HepG2 (cell line): ENCODE measurements around the gene TPM1. TPM values are rescaled to one million over a fixed set of nuclear protein-coding genes. Genes with fewer than 3 reads are reported as not detected.

Source experiments
- ARID2 ChIP-seq: sonication (generic); formaldehyde crosslinking; IDR thresholded peaks from 2 replicates; pipeline ENCODE4 v1.8.1; 2022; ENCODE audit warnings: mild to moderate bottlenecking, missing genetic modification reagents, borderline replicate concordance
- BHLHE40 ChIP-seq: IDR thresholded peaks from 2 replicates; pipeline ENCODE4 v1.6.1; 2011; ENCODE audit warnings: low read length, improper control_type of control experiment
- CEBPZ ChIP-seq: IDR thresholded peaks from 2 replicates; pipeline ENCODE4 v1.6.1; 2012; ENCODE audit warnings: low read length, improper control_type of control experiment
- CREB1 ChIP-seq, 2 experiments: fragments of 450-650 bp in 1 of 2; IDR thresholded peaks; 2 replicates each; pipeline ENCODE4 v1.6.1; 2016 to 2017; ENCODE audit warnings: control low read depth in 1 of 2, mild to moderate bottlenecking in 1 of 2, missing compliant biosample characterization in 1 of 2, missing genetic modification characterization in 1 of 2
- GFI1 ChIP-seq: sonication (generic); formaldehyde crosslinking; IDR thresholded peaks from 2 replicates; pipeline ENCODE4 v1.5.0; 2020; ENCODE audit warnings: missing genetic modification reagents, mild to moderate bottlenecking, borderline replicate concordance
- HNF4G ChIP-seq, 2 experiments: sonication (generic) in 1 of 2; formaldehyde crosslinking in 1 of 2; IDR thresholded peaks; 2 replicates each; pipeline versions ENCODE4 v1.4.0 to v1.6.1; 2011 to 2020; ENCODE audit warnings: borderline replicate concordance in 2 of 2, low read depth in 2 of 2, mild to moderate bottlenecking in 2 of 2, low read length in 1 of 2, missing genetic modification reagents in 1 of 2, moderate library complexity in 1 of 2
- HNRNPH1 ChIP-seq: fragments of 200-400 bp; formaldehyde crosslinking; optimal IDR thresholded peaks from 2 replicates; pipeline ENCODE3; 2017; ENCODE audit warnings: mild to moderate bottlenecking, low read depth, low read length
- RERE ChIP-seq: IDR thresholded peaks from 2 replicates; pipeline ENCODE4 v1.6.1; 2016; ENCODE audit warnings: low read depth, missing genetic modification reagents, missing compliant biosample characterization
- SALL1 ChIP-seq: sonication (generic); formaldehyde crosslinking; IDR thresholded peaks from 2 replicates; pipeline ENCODE4 v1.8.0; 2022; ENCODE audit warnings: mild to moderate bottlenecking, missing genetic modification reagents
- SATB2 ChIP-seq: sonication (generic); formaldehyde crosslinking; IDR thresholded peaks from 2 replicates; pipeline ENCODE4 v1.5.0; 2020; ENCODE audit warnings: missing genetic modification reagents
- SIN3B ChIP-seq: fragments of 150-350 bp; IDR thresholded peaks from 2 replicates; pipeline ENCODE4 v1.6.1; 2014; ENCODE audit warnings: low read length
- STAG1 ChIP-seq: sonication (generic); formaldehyde crosslinking; IDR thresholded peaks from 2 replicates; pipeline ENCODE4 v1.4.0; 2020; ENCODE audit warnings: missing genetic modification reagents
- ZFP41 ChIP-seq: sonication (generic); formaldehyde crosslinking; IDR thresholded peaks from 2 replicates; pipeline ENCODE4 v1.4.0; 2020; ENCODE audit warnings: mild to moderate bottlenecking, missing genetic modification reagents, borderline replicate concordance
- ZFP82 ChIP-seq: sonication (generic); formaldehyde crosslinking; IDR thresholded peaks from 2 replicates; pipeline ENCODE4 v1.5.1; 2020; ENCODE audit warnings: mild to moderate bottlenecking, missing genetic modification reagents, borderline replicate concordance
- ZMYM4 ChIP-seq: sonication (generic); formaldehyde crosslinking; IDR thresholded peaks from 2 replicates; pipeline ENCODE4 v1.8.1; 2023; ENCODE audit warnings: mild to moderate bottlenecking, missing genetic modification reagents
- ZNF263 ChIP-seq: sonication (generic); formaldehyde crosslinking; IDR thresholded peaks from 2 replicates; pipeline ENCODE4 v1.4.0; 2020; ENCODE audit warnings: missing genetic modification reagents
- ZNF331 ChIP-seq: sonication (generic); formaldehyde crosslinking; IDR thresholded peaks from 2 replicates; pipeline ENCODE4 v1.4.0; 2020; ENCODE audit warnings: missing genetic modification reagents
- polyA plus RNA-seq, 8 experiments: library from polyadenylated mRNA; depleted of rRNA in 3 of 8; stranded (reverse) in 7 of 8; unstranded in 1 of 8; fragments of >200 nt; fragmentation: Illumina TruSeq in 4 of 8; extraction: Trizol in 4 of 8; gene quantifications; 2 replicates each; pipeline versions ENCODE4 v1.2.1 to v1.2.3, GENCODE V29; 2011 to 2016; ENCODE audit warnings: low read depth in 4 of 8, missing spikeins in 1 of 8, mixed read lengths in 1 of 8; ENCODE audit not compliant: insufficient read depth in 1 of 8
- total RNA-seq, 5 experiments: library from RNA; depleted of rRNA; stranded (reverse); fragments of >200 nt; fragmentation: Illumina TruSeq; extraction: Trizol; gene quantifications; 2 replicates each; pipeline ENCODE4 v1.2.3, GENCODE V29; 2016; ENCODE audit warnings: low read depth in 1 of 5
- TF ChIP-seq, protein P1 (sequence below): sonication (generic); formaldehyde crosslinking; IDR thresholded peaks from 2 replicates; pipeline ENCODE4 v1.4.0; 2020; ENCODE audit warnings: missing genetic modification reagents
- TF ChIP-seq, protein P2 (sequence below): sonication (generic); formaldehyde crosslinking; IDR thresholded peaks from 2 replicates; pipeline ENCODE4 v1.4.0; 2020; ENCODE audit warnings: mild to moderate bottlenecking, missing genetic modification reagents
- TF ChIP-seq, protein P3 (sequence below): sonication (generic); formaldehyde crosslinking; IDR thresholded peaks from 2 replicates; pipeline ENCODE4 v1.8.0; 2022; ENCODE audit warnings: missing genetic modification reagents, low read depth, mild to moderate bottlenecking, borderline replicate concordance

Gene TPM1
- total and polyA plus RNA-seq, 2 of the 13 experiments (the other 11 are each of a cell fraction or from before 2014, with no cell fraction given) = 98.9 to 109 TPM

- TF ChIP-seq RERE (CRISPR knock-in tag) (no peak), CEBPZ (no peak), BHLHE40 (no peak), ZFP82 (CRISPR knock-in tag) (no peak), SIN3B (no peak), STAG1 (no peak), SATB2 (CRISPR knock-in tag) (no peak), ZNF263 (CRISPR knock-in tag) (peak; percentile 89), ZNF331 (peak; percentile 19; the same call in 1 of the 2 replicates), SALL1 (peak; percentile 29; the same call in 1 of the 2 replicates), ZFP41 (CRISPR knock-in tag) (no peak), ZMYM4 (CRISPR knock-in tag) (peak; percentile 34; the same call in 1 of the 2 replicates), HNF4G (IDR thresholded peaks at IDR 0.05; ENCODE audit: borderline replicate concordance, low read depth, low read length) (peak; percentile 31; the same call in 1 of the 2 replicates), HNF4G (CRISPR knock-in tag; IDR thresholded peaks at IDR 0.05; ENCODE audit: borderline replicate concordance, low read depth) (no peak), ARID2 (CRISPR knock-in tag) (no peak), HNRNPH1 (no peak), GFI1 (CRISPR knock-in tag) (peak; percentile 98), CREB1 (IDR thresholded peaks at IDR 0.05) (no peak), CREB1 (CRISPR knock-in tag; IDR thresholded peaks at IDR 0.05) (peak; percentile 36; the same call in 1 of the 2 replicates)
- TF ChIP-seq, protein P1, sequence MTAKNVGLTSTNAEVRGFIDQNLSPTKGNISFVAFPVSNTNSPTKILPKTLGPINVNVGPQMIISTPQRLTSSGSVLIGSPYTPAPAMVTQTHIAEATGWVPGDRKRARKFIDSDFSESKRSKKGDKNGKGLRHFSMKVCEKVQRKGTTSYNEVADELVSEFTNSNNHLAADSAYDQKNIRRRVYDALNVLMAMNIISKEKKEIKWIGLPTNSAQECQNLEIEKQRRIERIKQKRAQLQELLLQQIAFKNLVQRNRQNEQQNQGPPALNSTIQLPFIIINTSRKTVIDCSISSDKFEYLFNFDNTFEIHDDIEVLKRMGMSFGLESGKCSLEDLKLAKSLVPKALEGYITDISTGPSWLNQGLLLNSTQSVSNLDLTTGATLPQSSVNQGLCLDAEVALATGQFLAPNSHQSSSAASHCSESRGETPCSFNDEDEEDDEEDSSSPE (CRISPR knock-in tag) = no peak
- TF ChIP-seq, protein P2, sequence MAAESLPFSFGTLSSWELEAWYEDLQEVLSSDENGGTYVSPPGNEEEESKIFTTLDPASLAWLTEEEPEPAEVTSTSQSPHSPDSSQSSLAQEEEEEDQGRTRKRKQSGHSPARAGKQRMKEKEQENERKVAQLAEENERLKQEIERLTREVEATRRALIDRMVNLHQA = no peak
- TF ChIP-seq, protein P3, sequence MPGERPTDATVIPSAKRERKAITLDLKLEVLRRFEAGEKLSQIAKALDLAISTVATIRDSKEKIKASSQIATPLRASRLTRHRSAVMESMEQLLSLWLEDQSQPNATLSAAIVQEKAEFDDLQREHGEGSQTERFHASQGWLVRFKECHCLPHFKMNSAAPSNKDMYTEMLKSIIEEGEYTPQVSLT (CRISPR knock-in tag) = no peak
Measured at GRCh38 chr15:63010386-63010785, 32.2 kb upstream of the TPM1 start (continued).
